ENCODE results near the gene THOC7. TPM values are rescaled to one million over a fixed set of nuclear protein-coding genes. Genes with fewer than 3 reads are reported as not detected.

The THOC7 gene
- total RNA-seq, 4 donors from 2014 or later, result 28.0 to 48.8 (median 40.1) TPM

- Histone ChIP-seq H3K27me3 (no peaks in the 10 kb centered on the region), H3K27ac (no peak overlapping the region), H3K4me3 (no peak overlapping the region), H3K4me1 (peaks cover 3% of the 10 kb centered on the region), H3K36me3 (no peaks in the 10 kb centered on the region), H3K9me3 (no peaks in the 10 kb centered on the region)
- TF ChIP-seq CTCF (IDR thresholded peaks at IDR 0.05), result peak; percentile 10 to 23
- no peak for TF ChIP-seq POLR2A (IDR thresholded peaks at IDR 0.05)
- no peak for DNase-seq (ENCODE audit: low spot score in 2 of 2)
- 2% methylated on average over 1 of the region's 1 CpG for WGBS
Measured at GRCh38 chr3:63791974-63792373, 71.6 kb downstream of the THOC7 start.

Other genes with a start within 250 kb of the THOC7 start
- gene SNTN, start 211.1 kb downstream of the THOC7 start, total RNA-seq, result not detected
- gene C3orf49, start 44.5 kb downstream of the THOC7 start, total RNA-seq, result not detected
- gene ATXN7, start 62 bp upstream of the THOC7 start, total RNA-seq, result 100 to 1,000 TPM in 1 of 4 donors, 10 to 100 TPM in 3; 22.9 to 101 (median 44.2) TPM
- not detected for gene SCAANT1, start 48.6 kb upstream of the THOC7 start, total RNA-seq
- gene PSMD6, start 159.7 kb upstream of the THOC7 start, total RNA-seq, result 10 to 100 TPM; 54.6 to 82.3 (median 68.0) TPM

Measured in suprapubic skin (tissue), 4 donors.